D721Med (cell line): ENCODE data around the gene QSER1.

ENCODE experiments used
- DNase-seq: peaks from one replicate; pipeline ENCODE4 v3.0.0; 2011; ENCODE audit warnings: low spot score; ENCODE audit not compliant: insufficient read length
- FAIRE-seq: peaks from 2 replicates; lab custom pipeline; 2011; peaks lifted over from hg19 to GRCh38; lab: Jason Lieb, UNC
- TF ChIP-seq, protein P1 (sequence below): IDR thresholded peaks from 2 replicates; pipeline ENCODE4 v1.5.1; 2012; ENCODE audit warnings: mild to moderate bottlenecking, control low read depth; ENCODE audit not compliant: insufficient read depth; ENCODE audit errors: missing control alignments

Gene QSER1

DNA sequence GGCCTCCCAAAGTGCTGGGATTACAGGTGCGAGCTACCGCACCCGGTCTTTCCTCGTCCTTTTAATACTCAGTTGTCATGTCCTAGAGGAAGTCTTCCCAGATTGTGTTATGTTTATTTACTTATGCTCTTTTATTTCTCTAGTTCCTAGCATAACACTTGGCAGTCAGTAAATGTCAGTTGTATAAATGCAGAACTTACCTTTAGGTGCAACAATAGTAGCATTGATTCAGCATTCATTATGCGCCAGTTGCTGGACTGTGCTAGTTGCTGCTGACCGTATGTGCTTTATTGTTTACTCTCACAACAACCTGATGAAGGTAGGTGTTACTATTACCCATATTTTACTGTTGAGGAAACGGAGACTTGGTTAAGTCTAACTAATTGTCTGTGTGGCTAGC is 20.8 kb downstream of the QSER1 start:
- no peak for FAIRE-seq

DNA sequence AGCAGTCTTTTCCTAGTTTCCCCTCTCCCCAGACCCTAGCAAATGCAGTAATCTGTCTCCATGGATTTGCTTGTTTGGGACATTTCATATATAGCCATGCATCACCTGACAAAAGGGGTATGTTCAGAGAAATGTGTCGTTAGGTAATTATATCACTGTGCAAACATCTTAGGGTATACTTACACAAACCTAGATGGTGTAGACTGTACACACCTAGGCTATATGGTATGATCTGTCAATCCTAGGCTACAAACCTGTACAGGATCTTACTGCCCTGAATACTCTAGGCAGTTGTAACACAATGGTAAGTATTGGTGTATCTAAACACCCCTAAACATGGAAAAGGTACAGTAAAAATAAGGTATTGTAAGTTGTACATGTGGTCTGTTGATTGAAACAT is 23.8 kb downstream of the QSER1 start:
- DNase-seq: no peak
- TF ChIP-seq, protein P1, sequence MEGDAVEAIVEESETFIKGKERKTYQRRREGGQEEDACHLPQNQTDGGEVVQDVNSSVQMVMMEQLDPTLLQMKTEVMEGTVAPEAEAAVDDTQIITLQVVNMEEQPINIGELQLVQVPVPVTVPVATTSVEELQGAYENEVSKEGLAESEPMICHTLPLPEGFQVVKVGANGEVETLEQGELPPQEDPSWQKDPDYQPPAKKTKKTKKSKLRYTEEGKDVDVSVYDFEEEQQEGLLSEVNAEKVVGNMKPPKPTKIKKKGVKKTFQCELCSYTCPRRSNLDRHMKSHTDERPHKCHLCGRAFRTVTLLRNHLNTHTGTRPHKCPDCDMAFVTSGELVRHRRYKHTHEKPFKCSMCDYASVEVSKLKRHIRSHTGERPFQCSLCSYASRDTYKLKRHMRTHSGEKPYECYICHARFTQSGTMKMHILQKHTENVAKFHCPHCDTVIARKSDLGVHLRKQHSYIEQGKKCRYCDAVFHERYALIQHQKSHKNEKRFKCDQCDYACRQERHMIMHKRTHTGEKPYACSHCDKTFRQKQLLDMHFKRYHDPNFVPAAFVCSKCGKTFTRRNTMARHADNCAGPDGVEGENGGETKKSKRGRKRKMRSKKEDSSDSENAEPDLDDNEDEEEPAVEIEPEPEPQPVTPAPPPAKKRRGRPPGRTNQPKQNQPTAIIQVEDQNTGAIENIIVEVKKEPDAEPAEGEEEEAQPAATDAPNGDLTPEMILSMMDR: no peak
- FAIRE-seq: no peak

More for the DNA sequence above, 20.8 kb downstream of the QSER1 start:
- TF ChIP-seq, protein P1: no peak
- DNase-seq: no peak

DNA sequence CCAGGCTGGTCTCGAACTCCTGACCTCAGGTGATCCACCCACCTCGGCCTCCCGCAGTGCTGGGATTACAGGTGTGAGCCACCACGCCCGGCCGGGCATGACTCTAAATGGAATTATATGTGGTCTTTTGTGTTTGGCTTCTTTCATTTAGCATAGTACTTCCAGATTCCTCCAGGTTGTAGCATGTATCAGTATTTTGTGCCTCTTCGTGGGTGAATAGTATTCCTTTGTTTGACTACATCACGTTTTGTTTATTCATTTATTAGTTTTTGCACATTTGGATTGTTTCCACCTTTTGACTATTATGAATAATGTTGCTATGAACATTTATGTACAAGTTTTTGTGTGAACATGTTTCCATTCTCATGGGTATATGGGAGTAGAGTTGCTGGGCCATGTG is 24.4 kb downstream of the QSER1 start:
- TF ChIP-seq, protein P1: no peak
- DNase-seq (no peak), FAIRE-seq (no peak)

DNA sequence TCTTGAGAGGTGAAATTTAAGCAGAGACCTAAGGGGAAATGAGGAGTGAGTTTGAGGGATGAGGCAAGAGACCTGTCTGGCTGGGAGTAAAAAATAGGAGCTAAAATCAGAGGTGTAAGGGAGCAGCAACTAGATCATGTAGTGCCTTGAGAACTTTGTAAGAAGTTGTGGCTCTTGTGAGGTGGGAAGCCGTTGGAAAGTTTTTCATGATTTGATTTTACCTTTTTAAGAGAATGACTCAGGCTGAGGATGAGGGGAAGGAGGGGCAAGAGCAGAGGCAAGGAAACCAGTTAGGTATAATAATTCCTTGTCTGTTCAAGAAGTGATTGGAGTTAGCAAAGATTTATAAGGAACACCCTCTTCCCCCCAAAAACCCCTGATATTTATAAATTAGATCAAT is 25.8 kb downstream of the QSER1 start:
- DNase-seq (no peak), FAIRE-seq (no peak)
- TF ChIP-seq, protein P1: no peak

DNA sequence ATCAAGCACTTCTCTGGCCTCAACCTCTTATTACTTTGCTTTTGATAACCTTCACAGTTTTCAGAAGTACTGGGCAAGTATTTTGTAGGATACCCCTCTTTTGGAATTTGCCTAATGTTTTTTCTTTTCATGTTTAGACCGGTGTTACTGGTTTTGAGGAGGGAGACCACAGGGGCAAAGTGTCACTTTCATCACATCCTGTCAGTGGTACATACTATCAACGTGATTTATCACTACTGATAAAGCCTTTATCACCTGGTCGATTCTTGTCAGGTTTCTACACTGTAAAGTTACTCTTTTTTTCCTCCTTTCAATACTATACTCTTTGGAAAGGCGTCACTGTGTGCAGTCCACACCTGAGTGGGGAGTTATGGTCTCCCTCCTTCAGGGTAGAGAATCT is 26.7 kb downstream of the QSER1 start:
- DNase-seq (no peak), FAIRE-seq (no peak)
- TF ChIP-seq, protein P1: no peak

DNA sequence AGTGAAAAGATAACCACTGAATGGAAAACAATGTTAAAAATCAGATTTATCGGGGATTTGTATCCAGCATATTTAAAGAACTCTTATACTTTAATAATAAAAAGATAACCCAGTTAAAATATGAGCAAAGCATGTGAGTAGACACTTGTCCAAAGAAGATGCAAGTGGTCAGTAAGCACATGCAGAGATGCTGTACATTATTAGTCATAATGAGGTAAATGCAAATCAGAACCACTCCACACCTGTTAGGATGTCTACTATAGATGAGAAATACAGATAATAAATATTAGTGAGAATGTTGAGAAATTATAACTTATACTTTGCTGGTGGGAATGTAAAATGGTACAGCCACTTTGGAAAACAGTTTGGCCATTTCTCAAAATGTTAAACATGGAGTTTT is 28.0 kb downstream of the QSER1 start:
- no peak for DNase-seq
- no peak for FAIRE-seq

DNA sequence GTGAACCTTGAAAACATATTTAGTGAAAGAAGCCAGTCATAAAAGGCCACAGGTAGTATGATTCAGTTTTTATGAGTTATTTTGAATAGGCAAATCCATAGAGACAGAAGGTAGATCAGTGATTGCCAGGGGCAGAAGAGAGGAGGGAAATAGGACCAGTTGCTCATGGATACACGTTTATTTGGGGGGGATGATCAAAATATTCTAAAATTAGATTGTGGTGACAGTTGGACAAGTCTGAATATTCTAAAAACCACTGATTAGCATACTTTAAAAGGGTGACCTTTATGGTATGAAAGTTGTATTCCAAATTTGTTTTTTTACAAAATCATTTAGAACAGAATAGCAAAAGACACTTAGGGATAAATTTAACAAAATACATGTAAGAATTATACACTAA is 28.6 kb downstream of the QSER1 start:
- TF ChIP-seq, protein P1: no peak
- FAIRE-seq (no peak), DNase-seq (no peak)

More for the DNA sequence above, 28.0 kb downstream of the QSER1 start:
- TF ChIP-seq, protein P1: no peak
